ENCODE results near the gene NPEPL1. TPM values are rescaled to one million over a fixed set of nuclear protein-coding genes. Genes with fewer than 3 reads are reported as not detected.

Gene NPEPL1
- total and polyA plus RNA-seq, 2 of the 8 experiments (the other 6 are each of a cell fraction or from before 2014, with no cell fraction given), result 12.4 to 26.8 TPM

DNA sequence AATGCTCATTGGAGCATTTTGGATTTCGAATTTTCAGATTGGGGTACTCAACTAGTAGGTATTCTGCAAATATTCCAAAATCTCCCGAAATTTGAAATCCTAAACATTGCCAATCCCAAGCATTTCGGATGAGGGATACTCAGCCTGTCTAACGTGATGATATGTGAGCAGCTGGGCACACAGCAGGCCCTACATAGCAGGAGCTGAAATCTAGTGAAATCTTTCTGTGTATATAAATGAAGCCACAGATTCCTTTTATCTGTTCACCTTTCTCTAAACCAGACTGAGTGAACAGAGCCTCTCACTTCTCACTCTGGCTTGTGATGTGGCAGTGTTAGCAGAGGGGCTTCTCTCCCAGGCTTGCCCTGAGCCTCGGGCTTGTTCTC lies 23.7 kb upstream of the NPEPL1 start (continued):
- TF ChIP-seq, protein P1, sequence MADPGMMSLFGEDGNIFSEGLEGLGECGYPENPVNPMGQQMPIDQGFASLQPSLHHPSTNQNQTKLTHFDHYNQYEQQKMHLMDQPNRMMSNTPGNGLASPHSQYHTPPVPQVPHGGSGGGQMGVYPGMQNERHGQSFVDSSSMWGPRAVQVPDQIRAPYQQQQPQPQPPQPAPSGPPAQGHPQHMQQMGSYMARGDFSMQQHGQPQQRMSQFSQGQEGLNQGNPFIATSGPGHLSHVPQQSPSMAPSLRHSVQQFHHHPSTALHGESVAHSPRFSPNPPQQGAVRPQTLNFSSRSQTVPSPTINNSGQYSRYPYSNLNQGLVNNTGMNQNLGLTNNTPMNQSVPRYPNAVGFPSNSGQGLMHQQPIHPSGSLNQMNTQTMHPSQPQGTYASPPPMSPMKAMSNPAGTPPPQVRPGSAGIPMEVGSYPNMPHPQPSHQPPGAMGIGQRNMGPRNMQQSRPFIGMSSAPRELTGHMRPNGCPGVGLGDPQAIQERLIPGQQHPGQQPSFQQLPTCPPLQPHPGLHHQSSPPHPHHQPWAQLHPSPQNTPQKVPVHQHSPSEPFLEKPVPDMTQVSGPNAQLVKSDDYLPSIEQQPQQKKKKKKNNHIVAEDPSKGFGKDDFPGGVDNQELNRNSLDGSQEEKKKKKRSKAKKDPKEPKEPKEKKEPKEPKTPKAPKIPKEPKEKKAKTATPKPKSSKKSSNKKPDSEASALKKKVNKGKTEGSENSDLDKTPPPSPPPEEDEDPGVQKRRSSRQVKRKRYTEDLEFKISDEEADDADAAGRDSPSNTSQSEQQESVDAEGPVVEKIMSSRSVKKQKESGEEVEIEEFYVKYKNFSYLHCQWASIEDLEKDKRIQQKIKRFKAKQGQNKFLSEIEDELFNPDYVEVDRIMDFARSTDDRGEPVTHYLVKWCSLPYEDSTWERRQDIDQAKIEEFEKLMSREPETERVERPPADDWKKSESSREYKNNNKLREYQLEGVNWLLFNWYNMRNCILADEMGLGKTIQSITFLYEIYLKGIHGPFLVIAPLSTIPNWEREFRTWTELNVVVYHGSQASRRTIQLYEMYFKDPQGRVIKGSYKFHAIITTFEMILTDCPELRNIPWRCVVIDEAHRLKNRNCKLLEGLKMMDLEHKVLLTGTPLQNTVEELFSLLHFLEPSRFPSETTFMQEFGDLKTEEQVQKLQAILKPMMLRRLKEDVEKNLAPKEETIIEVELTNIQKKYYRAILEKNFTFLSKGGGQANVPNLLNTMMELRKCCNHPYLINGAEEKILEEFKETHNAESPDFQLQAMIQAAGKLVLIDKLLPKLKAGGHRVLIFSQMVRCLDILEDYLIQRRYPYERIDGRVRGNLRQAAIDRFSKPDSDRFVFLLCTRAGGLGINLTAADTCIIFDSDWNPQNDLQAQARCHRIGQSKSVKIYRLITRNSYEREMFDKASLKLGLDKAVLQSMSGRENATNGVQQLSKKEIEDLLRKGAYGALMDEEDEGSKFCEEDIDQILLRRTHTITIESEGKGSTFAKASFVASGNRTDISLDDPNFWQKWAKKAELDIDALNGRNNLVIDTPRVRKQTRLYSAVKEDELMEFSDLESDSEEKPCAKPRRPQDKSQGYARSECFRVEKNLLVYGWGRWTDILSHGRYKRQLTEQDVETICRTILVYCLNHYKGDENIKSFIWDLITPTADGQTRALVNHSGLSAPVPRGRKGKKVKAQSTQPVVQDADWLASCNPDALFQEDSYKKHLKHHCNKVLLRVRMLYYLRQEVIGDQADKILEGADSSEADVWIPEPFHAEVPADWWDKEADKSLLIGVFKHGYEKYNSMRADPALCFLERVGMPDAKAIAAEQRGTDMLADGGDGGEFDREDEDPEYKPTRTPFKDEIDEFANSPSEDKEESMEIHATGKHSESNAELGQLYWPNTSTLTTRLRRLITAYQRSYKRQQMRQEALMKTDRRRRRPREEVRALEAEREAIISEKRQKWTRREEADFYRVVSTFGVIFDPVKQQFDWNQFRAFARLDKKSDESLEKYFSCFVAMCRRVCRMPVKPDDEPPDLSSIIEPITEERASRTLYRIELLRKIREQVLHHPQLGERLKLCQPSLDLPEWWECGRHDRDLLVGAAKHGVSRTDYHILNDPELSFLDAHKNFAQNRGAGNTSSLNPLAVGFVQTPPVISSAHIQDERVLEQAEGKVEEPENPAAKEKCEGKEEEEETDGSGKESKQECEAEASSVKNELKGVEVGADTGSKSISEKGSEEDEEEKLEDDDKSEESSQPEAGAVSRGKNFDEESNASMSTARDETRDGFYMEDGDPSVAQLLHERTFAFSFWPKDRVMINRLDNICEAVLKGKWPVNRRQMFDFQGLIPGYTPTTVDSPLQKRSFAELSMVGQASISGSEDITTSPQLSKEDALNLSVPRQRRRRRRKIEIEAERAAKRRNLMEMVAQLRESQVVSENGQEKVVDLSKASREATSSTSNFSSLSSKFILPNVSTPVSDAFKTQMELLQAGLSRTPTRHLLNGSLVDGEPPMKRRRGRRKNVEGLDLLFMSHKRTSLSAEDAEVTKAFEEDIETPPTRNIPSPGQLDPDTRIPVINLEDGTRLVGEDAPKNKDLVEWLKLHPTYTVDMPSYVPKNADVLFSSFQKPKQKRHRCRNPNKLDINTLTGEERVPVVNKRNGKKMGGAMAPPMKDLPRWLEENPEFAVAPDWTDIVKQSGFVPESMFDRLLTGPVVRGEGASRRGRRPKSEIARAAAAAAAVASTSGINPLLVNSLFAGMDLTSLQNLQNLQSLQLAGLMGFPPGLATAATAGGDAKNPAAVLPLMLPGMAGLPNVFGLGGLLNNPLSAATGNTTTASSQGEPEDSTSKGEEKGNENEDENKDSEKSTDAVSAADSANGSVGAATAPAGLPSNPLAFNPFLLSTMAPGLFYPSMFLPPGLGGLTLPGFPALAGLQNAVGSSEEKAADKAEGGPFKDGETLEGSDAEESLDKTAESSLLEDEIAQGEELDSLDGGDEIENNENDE (IDR thresholded peaks at IDR 0.05; ENCODE audit: insufficient replicate concordance, low read length), result no peak
- TF ChIP-seq TCF12 (IDR thresholded peaks at IDR 0.05; ENCODE audit: low read depth, low read length), result no peak
- no peak for TF ChIP-seq YY1 (IDR thresholded peaks at IDR 0.05; ENCODE audit: low read depth, low read length)
- no peak for TF ChIP-seq KDM1A (IDR thresholded peaks at IDR 0.05; ENCODE audit: borderline replicate concordance, low read length)
- no peak for TF ChIP-seq SAP30 (IDR thresholded peaks at IDR 0.05; ENCODE audit: insufficient read depth, insufficient replicate concordance, low read length)
- no peak for TF ChIP-seq ATF2 (IDR thresholded peaks at IDR 0.05; ENCODE audit: low read length)
- TF ChIP-seq EZH2 (IDR thresholded peaks at IDR 0.05; ENCODE audit: low read depth, low read length, severe bottlenecking), result no peak
- no peak for TF ChIP-seq FOSL1 (IDR thresholded peaks at IDR 0.05; ENCODE audit: insufficient read depth, low read depth, low read length)
- no peak for TF ChIP-seq EP300 (IDR thresholded peaks at IDR 0.05; ENCODE audit: borderline replicate concordance in 1 of 2, low read depth in 2 of 2, low read length in 2 of 2)

All from H1 (cell line).